ENCODE measurements around the gene OSBPL2. TPM values are rescaled to one million over a fixed set of nuclear protein-coding genes. Genes with fewer than 3 reads are reported as not detected.

The OSBPL2 gene
- total and polyA plus RNA-seq, 7 donors, result 9.6 to 30.9 (median 22.8) TPM

DNA sequence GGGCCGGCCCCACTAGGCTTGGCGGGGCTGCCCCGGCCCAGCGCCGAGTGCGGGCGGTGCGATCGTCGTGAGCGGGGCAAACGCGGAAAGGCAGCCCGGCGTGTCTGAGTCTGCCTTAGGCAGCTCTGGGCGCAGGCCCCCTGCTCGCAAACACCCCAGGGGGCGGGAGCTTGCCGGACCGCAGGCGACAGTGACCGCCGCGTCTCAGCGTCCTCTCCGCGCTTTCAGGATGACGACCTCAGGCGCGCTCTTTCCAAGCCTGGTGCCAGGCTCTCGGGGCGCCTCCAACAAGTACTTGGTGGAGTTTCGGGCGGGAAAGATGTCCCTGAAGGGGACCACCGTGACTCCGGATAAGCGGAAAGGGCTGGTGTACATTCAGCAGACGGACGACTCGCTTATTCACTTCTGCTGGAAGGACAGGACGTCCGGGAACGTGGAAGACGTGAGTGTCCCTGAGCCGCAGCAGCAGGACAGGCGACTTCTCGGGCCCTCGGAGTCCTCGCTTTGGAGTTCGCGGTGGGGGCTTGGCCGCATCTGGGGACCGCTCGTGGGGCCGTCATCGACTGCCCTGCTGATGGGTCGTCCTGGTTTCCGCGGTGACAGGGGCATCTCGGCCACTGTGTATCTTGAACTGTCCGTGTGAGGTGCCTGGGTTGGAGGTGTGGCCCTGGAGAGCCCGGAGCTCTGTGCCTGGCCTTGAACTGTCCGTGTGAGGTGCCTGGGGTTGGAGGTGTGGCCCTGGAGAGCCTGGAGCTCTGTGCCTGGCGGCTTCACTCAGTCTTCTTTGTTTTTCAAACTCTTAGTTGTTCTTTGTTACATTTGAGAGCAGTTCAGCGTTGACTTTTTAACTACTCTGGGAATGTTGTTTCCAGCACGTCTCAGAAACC is 65.3 kb downstream of the OSBPL2 start:
- peaks cover 3 to 56% of the 10 kb centered on the region in 2 donors for H3K36me3 ChIP-seq (ENCODE audit: insufficient read depth in 1 of 2, low read depth in 1 of 2)
- ATAC-seq (peak in 1 of 4 donors; percentile 1), DNase-seq (no peak)
- peaks cover 39% of the 10 kb centered on the region for H3K4me1 ChIP-seq
- no peaks in the 10 kb centered on the region for H3K9me3 ChIP-seq
- peak overlapping the region; percentile 84 for H3K4me3 ChIP-seq
- intact Hi-C loops (cut with DNase I), result loop anchor here in 1 of 2 donors (5.0 to 10.0 kb wide), 2 partner anchors 49 to 191 kb away; no protein-coding TSS in a partner anchor
- WGBS, 3 donors, result 3 to 4% (median 3%) methylated on average over 63 to 66 of the region's 66 CpGs
- TF ChIP-seq, protein P1, sequence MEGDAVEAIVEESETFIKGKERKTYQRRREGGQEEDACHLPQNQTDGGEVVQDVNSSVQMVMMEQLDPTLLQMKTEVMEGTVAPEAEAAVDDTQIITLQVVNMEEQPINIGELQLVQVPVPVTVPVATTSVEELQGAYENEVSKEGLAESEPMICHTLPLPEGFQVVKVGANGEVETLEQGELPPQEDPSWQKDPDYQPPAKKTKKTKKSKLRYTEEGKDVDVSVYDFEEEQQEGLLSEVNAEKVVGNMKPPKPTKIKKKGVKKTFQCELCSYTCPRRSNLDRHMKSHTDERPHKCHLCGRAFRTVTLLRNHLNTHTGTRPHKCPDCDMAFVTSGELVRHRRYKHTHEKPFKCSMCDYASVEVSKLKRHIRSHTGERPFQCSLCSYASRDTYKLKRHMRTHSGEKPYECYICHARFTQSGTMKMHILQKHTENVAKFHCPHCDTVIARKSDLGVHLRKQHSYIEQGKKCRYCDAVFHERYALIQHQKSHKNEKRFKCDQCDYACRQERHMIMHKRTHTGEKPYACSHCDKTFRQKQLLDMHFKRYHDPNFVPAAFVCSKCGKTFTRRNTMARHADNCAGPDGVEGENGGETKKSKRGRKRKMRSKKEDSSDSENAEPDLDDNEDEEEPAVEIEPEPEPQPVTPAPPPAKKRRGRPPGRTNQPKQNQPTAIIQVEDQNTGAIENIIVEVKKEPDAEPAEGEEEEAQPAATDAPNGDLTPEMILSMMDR (IDR thresholded peaks at IDR 0.05), result no peak
- H3K27ac ChIP-seq, result peak overlapping the region; percentile 99
- no peaks in the 10 kb centered on the region for H3K27me3 ChIP-seq (ENCODE audit: insufficient read depth in 3 of 3, low read length in 2 of 3)

- intact Hi-C loops (cut with DNase I), result loop anchor here (5.0 to 10.0 kb wide), 3 partner anchors 48 to 190 kb away; no protein-coding TSS in a partner anchor
- Histone ChIP-seq H3K9me3 (no peaks in the 10 kb centered on the region), H3K4me1 (peaks cover 41% of the 10 kb centered on the region), H3K27me3 (ENCODE audit: insufficient read depth in 3 of 3, low read length in 2 of 3) (no peaks in the 10 kb centered on the region), H3K4me3 (peak overlapping the region; percentile 84), H3K36me3 (ENCODE audit: insufficient read depth in 1 of 2, low read depth in 1 of 2) (peaks cover 3 to 60% of the 10 kb centered on the region in 2 donors), H3K27ac (peak overlapping the region; percentile 99)
- ATAC-seq (no peak), DNase-seq (no peak)
- TF ChIP-seq, protein P1 (IDR thresholded peaks at IDR 0.05), result no peak
- WGBS, 3 donors, result 75 to 78% (median 76%) methylated on average over 29 of the region's 29 CpGs
Observed at GRCh38 chr20:62304331-62305148, 66.2 kb downstream of the OSBPL2 start.

DNA sequence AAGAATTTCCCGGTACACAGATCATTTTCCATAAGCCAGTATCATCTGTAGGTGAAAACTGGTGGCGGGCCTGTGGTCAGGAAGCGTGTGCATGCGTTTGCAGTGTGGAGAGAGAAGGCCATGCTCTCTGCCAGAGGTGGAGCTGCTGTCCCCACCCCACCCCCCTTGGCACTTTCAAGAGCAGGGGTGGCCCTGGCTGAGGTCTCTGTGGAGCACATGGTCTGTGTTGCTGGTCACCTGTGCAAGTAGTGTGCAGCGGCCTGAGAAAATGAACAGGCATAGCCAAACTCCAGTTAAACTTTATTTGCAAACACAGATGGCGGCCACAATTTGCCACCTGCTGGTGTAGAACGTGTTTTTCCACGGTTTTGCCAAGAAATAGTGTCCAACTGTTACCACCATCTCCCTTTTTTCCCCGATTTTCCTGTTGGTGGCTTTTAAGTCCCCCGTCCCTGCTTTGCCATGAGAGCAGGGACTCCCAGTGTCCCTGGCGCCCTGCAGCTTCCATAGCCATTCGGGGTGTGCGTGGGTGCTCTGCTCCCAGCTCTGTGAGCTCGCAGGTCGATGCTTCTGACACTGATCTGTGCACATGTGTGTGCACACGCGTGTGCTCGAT is 66.9 kb downstream of the OSBPL2 start:
- intact Hi-C loops (cut with DNase I), result loop anchor here (5.0 to 10.0 kb wide), 2 partner anchors 67 to 190 kb away; no protein-coding TSS in a partner anchor
- peaks cover 41% of the 10 kb centered on the region for H3K4me1 ChIP-seq
- 71 to 74% (median 72%) methylated on average over 18 of the region's 18 CpGs for WGBS, 3 donors
- no peaks in the 10 kb centered on the region for H3K9me3 ChIP-seq
- ATAC-seq, result no peak
- H3K27ac ChIP-seq, result peak overlapping the region; percentile 99
- TF ChIP-seq, protein P1 (IDR thresholded peaks at IDR 0.05), result no peak
- H3K36me3 ChIP-seq (ENCODE audit: insufficient read depth in 1 of 2, low read depth in 1 of 2), result peaks cover 3 to 62% of the 10 kb centered on the region in 2 donors
- DNase-seq, result no peak
- H3K4me3 ChIP-seq, result peak overlapping the region; percentile 84
- no peaks in the 10 kb centered on the region for H3K27me3 ChIP-seq (ENCODE audit: insufficient read depth in 3 of 3, low read length in 2 of 3)

DNA sequence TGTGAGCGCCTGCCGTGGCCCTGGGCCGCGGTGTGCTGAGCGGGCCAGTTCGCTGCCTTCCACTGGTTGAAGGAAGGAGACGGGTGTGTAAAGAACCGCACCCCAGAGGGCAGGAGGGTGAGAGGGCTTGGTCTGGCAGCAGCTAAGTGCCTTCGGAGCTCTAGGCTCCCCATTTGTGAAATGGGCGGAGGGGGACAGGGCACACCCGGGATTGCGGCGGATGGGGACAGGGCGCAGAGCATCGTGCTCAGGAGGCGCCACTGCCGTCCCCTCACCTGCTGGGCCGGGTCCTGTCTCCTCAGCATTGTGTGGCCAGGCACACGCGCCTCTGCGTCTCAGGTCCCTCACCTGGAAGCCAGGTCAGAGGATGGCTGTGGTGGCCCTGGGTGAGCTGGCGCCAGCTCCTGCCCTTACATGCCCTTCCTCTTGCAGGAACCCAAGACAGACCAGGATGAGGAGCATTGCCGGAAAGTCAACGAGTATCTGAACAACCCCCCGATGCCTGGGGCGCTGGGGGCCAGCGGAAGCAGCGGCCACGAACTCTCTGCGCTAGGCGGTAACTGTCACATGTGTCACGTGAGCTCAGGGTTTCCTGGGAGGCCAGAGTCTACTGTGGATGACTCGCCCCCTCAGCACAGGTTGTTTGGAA is 67.6 kb downstream of the OSBPL2 start:
- H3K36me3 ChIP-seq (ENCODE audit: insufficient read depth in 1 of 2, low read depth in 1 of 2), result peaks cover 3 to 69% of the 10 kb centered on the region in 2 donors
- ATAC-seq, result no peak
- H3K4me1 ChIP-seq, result peaks cover 41% of the 10 kb centered on the region
- DNase-seq, result no peak
- intact Hi-C loops (cut with DNase I), result loop anchor here (5.0 to 10.0 kb wide), 2 partner anchors 66 to 189 kb away; no protein-coding TSS in a partner anchor
- peak overlapping the region; percentile 84 for H3K4me3 ChIP-seq
- WGBS, 3 donors, result 85 to 93% (median 89%) methylated on average over 33 of the region's 33 CpGs
- H3K27ac ChIP-seq, result no peak overlapping the region
- no peaks in the 10 kb centered on the region for H3K9me3 ChIP-seq
- H3K27me3 ChIP-seq (ENCODE audit: insufficient read depth in 3 of 3, low read length in 2 of 3), result no peaks in the 10 kb centered on the region
- TF ChIP-seq, protein P1 (IDR thresholded peaks at IDR 0.05), result no peak

All from psoas muscle (tissue), 8 donors.